ENCODE data around the gene WWOX.

WWOX gene

DNA sequence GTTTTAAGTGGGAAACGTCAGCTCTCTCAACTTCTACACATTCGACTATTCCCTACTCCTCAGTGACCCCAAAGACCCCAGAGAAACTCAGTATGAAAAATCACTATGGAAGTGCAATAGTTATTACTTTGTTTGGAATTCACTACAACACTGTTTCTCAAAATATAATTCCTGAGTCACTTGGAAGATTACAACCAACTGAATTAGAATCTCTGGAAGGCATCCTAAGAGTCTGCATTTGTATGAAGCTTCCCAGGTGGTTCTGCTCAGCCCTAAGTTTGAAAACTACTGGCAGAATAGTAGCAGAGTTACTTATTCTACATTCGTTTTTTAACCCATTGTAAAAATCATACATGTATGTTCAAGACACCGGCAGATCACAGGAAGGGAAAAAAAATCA lies 975.5 kb downstream of the WWOX start:
- ATAC-seq, result no peak
- TF ChIP-seq GLIS3 (CRISPR knock-in tag; IDR thresholded peaks at IDR 0.05) (no peak), CSDC2 (CRISPR knock-in tag; IDR thresholded peaks at IDR 0.05) (no peak), OSR1 (CRISPR knock-in tag; IDR thresholded peaks at IDR 0.05) (no peak), TOX (CRISPR knock-in tag; IDR thresholded peaks at IDR 0.05; ENCODE audit: borderline replicate concordance) (no peak), ZNF70 (CRISPR knock-in tag; IDR thresholded peaks at IDR 0.05) (no peak), TSHZ2 (CRISPR knock-in tag; IDR thresholded peaks at IDR 0.05) (no peak), SNAI2 (CRISPR knock-in tag; IDR thresholded peaks at IDR 0.05) (no peak), ZC3H10 (CRISPR knock-in tag; IDR thresholded peaks at IDR 0.05) (no peak), TCF4 (CRISPR knock-in tag; IDR thresholded peaks at IDR 0.05; ENCODE audit: borderline replicate concordance) (no peak), CREB5 (CRISPR knock-in tag; IDR thresholded peaks at IDR 0.05; ENCODE audit: low read depth) (no peak), ISL1 (CRISPR knock-in tag; IDR thresholded peaks at IDR 0.05) (no peak), RARB (CRISPR knock-in tag; IDR thresholded peaks at IDR 0.05) (no peak), ESRRG (CRISPR knock-in tag; IDR thresholded peaks at IDR 0.05) (no peak), ZNF565 (CRISPR knock-in tag; conservative IDR thresholded peaks at IDR 0.05; ENCODE audit: low read depth) (no peak), BACH2 (CRISPR knock-in tag; IDR thresholded peaks at IDR 0.05; ENCODE audit: borderline replicate concordance) (no peak), ARNTL (CRISPR knock-in tag; IDR thresholded peaks at IDR 0.05; ENCODE audit: borderline replicate concordance, low read depth) (no peak)
- TF ChIP-seq, protein P1, sequence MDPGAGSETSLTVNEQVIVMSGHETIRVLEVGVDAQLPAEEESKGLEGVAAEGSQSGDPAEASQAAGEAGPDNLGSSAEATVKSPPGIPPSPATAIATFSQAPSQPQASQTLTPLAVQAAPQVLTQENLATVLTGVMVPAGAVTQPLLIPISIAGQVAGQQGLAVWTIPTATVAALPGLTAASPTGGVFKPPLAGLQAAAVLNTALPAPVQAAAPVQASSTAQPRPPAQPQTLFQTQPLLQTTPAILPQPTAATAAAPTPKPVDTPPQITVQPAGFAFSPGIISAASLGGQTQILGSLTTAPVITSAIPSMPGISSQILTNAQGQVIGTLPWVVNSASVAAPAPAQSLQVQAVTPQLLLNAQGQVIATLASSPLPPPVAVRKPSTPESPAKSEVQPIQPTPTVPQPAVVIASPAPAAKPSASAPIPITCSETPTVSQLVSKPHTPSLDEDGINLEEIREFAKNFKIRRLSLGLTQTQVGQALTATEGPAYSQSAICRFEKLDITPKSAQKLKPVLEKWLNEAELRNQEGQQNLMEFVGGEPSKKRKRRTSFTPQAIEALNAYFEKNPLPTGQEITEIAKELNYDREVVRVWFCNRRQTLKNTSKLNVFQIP (CRISPR knock-in tag; IDR thresholded peaks at IDR 0.05; ENCODE audit: borderline replicate concordance, low read depth), result no peak

GRCh38 chr16:79076047-79076767 lies 976.8 kb downstream of the WWOX start:
- TF ChIP-seq ESRRG (CRISPR knock-in tag; IDR thresholded peaks at IDR 0.05) (no peak), RARB (CRISPR knock-in tag; IDR thresholded peaks at IDR 0.05) (no peak), ISL1 (CRISPR knock-in tag; IDR thresholded peaks at IDR 0.05) (no peak), ZNF70 (CRISPR knock-in tag; IDR thresholded peaks at IDR 0.05) (no peak), GLIS3 (CRISPR knock-in tag; IDR thresholded peaks at IDR 0.05) (no peak)
- no peak for ATAC-seq

GRCh38 chr16:79077346-79077745 lies 977.9 kb downstream of the WWOX start:
- TF ChIP-seq ZNF8 (CRISPR knock-in tag; IDR thresholded peaks at IDR 0.05), result no peak
- TF ChIP-seq TOX (CRISPR knock-in tag; IDR thresholded peaks at IDR 0.05; ENCODE audit: borderline replicate concordance), result no peak
- TF ChIP-seq TSHZ2 (CRISPR knock-in tag; IDR thresholded peaks at IDR 0.05), result no peak
- TF ChIP-seq TCF4 (CRISPR knock-in tag; IDR thresholded peaks at IDR 0.05; ENCODE audit: borderline replicate concordance), result no peak
- TF ChIP-seq OSR1 (CRISPR knock-in tag; IDR thresholded peaks at IDR 0.05), result no peak
- TF ChIP-seq, protein P2, sequence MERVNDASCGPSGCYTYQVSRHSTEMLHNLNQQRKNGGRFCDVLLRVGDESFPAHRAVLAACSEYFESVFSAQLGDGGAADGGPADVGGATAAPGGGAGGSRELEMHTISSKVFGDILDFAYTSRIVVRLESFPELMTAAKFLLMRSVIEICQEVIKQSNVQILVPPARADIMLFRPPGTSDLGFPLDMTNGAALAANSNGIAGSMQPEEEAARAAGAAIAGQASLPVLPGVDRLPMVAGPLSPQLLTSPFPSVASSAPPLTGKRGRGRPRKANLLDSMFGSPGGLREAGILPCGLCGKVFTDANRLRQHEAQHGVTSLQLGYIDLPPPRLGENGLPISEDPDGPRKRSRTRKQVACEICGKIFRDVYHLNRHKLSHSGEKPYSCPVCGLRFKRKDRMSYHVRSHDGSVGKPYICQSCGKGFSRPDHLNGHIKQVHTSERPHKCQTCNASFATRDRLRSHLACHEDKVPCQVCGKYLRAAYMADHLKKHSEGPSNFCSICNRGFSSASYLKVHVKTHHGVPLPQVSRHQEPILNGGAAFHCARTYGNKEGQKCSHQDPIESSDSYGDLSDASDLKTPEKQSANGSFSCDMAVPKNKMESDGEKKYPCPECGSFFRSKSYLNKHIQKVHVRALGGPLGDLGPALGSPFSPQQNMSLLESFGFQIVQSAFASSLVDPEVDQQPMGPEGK (CRISPR knock-in tag; IDR thresholded peaks at IDR 0.05; ENCODE audit: borderline replicate concordance), result no peak
- no peak for TF ChIP-seq GLIS3 (CRISPR knock-in tag; IDR thresholded peaks at IDR 0.05)
- TF ChIP-seq ZNF70 (CRISPR knock-in tag; IDR thresholded peaks at IDR 0.05), result no peak
- TF ChIP-seq ZFP3 (CRISPR knock-in tag; IDR thresholded peaks at IDR 0.05), result no peak
- no peak for TF ChIP-seq BACH2 (CRISPR knock-in tag; IDR thresholded peaks at IDR 0.05; ENCODE audit: borderline replicate concordance)
- TF ChIP-seq ESRRG (CRISPR knock-in tag; IDR thresholded peaks at IDR 0.05), result no peak
- TF ChIP-seq ZNF565 (CRISPR knock-in tag; conservative IDR thresholded peaks at IDR 0.05; ENCODE audit: low read depth), result no peak
- TF ChIP-seq, protein P1 (CRISPR knock-in tag; IDR thresholded peaks at IDR 0.05; ENCODE audit: borderline replicate concordance, low read depth), result no peak
- TF ChIP-seq SNAI2 (CRISPR knock-in tag; IDR thresholded peaks at IDR 0.05), result no peak
- TF ChIP-seq RARB (CRISPR knock-in tag; IDR thresholded peaks at IDR 0.05), result no peak
- no peak for TF ChIP-seq ARNTL (CRISPR knock-in tag; IDR thresholded peaks at IDR 0.05; ENCODE audit: borderline replicate concordance, low read depth)
- TF ChIP-seq ZFP30 (CRISPR knock-in tag; IDR thresholded peaks at IDR 0.05), result no peak
- TF ChIP-seq CREB5 (CRISPR knock-in tag; IDR thresholded peaks at IDR 0.05; ENCODE audit: low read depth), result no peak
- TF ChIP-seq ISL1 (CRISPR knock-in tag; IDR thresholded peaks at IDR 0.05), result no peak
- ATAC-seq, result no peak

All from SK-N-SH treated with all-trans-retinoic acid at 6 μM for 48 hours (cell line).